ENCODE results near the gene ARPC1A. TPM values are rescaled to one million over a fixed set of nuclear protein-coding genes. Genes with fewer than 3 reads are reported as not detected.
A peak's percentile ranks its signal among the peaks of the same experiment; 100 is the strongest.

Gene ARPC1A
- total RNA-seq, 2 experiments from 2014 or later: 41.5 to 47.7 TPM

DNA sequence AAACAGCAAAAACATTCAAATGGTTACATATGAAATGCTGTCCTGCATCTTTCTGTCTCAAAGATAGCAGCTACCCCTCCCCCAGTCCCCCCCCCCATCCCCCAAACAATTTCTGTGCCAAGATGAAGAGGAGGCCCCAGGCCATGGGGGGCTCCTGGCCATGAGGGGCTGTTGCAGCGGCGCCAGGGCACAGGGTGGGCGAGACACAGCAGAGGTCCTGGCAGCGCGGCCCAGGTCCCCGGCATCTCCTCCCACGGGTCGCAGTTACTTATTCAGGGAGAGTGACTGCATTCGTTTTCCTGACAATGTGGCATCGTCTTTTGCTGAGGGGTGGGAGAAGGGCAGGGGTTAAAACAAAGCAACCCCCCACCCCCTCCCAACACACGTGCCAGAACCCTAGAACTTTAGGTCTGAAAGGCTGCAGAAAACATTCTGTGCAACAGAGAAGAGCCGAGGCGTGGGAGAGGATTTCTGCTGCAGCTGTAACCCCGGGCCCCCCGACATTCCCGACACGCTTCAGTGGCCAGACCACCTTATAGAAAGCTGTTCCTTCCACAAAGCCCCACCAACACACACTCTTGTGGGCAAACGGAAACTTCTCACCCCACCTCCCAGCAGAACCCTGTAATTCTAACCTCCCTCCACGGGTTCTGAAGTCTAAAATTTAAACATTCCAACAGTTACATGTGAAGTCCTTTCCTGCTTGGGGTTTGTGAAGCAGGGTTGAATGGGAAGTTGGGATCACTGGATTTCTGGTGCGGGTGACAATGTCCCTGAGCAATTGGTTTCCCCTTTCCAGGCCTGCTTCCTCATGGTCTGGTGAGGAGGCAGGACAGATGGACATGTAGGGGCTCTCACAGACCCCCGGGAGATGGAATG lies 71.0 kb downstream of the ARPC1A start:
- Mint-ChIP-seq H3K9me3 (no peaks in the 10 kb centered on the region), H3K4me1 (ENCODE audit: low read depth) (peaks cover 22% of the 10 kb centered on the region), H3K27me3 (ENCODE audit: low read depth) (no peaks in the 10 kb centered on the region), H3K36me3 (ENCODE audit: low read depth) (peaks cover 52% of the 10 kb centered on the region), H3K4me3 (no peak overlapping the region), H3K27ac (peak overlapping the region; percentile 55)
- CTCF ChIA-PET: no interaction called here
- intact Hi-C loops (cut with micrococcal nuclease): no loop called here
- DNase-seq: no peak

DNA sequence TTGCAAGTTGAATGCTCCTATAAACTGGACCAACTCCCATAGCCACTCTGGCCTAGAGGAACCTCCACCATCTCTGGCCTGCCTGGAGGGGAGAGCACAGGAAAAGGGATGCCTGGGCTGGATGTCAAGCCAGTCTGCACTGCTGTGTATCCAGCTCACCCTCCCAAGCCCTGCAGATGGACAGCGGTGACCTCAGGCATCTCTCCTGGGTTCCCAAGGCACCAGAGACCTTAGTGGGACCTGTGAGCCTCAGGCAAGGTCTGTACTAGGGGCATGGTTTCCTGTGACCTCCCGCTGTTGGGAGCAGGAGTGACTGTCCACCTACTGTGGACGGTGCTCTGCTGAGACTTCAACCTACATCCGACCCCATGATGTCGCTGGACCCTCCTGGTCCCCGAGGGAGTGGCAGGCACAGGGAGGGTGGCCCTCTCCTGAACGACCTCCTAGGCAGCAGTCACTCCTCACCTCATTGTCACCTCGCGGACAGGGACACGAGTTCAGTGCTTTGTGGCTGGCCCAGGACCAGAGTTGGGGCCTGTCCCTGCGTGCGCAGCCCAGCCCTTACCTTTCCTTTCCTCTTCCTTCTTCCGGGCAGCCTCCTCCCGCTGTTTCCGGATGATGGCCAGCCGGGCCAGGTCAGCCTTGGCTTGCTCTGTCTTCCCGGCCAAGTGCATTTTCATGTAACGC lies 71.7 kb downstream of the ARPC1A start:
- CTCF ChIA-PET: no interaction called here
- Mint-ChIP-seq H3K36me3 (ENCODE audit: low read depth) (peaks cover 48% of the 10 kb centered on the region), H3K27me3 (ENCODE audit: low read depth) (no peaks in the 10 kb centered on the region), H3K9me3 (no peaks in the 10 kb centered on the region), H3K4me1 (ENCODE audit: low read depth) (peaks cover 18% of the 10 kb centered on the region), H3K27ac (peak overlapping the region; percentile 55), H3K4me3 (no peak overlapping the region)
- intact Hi-C loops (cut with micrococcal nuclease): no loop called here
- DNase-seq: no peak

DNA sequence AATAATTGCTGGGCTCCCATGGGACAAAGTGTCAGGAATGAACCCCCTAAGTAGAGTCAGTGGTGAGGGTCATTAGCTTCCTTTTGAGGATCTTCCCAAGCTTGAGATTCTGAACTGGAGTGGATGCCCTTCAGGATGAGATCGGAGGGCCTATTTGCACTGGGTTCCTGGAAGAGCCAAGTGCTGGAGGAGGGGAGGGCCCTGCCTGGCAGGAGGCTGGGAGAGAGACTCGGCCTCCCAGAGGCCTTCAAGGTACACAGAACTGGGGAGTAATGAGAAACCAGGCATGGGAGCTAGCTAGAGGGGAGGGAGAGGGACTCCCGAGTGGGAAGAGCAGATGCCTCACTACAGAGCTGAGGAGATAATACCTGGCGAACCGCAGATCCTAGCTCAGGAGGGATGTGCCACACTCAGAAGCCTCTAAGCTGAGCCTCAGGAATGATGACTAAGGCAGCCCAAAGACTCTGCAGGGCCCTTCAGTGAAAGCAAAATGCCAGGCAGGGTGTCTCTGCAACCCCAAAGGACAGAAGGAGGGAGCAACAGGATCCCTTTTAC lies 73.3 kb downstream of the ARPC1A start:
- CTCF ChIA-PET: no interaction called here
- Mint-ChIP-seq H3K27me3 (ENCODE audit: low read depth) (no peaks in the 10 kb centered on the region), H3K9me3 (no peaks in the 10 kb centered on the region), H3K4me1 (ENCODE audit: low read depth) (peaks cover 11% of the 10 kb centered on the region), H3K4me3 (no peak overlapping the region), H3K36me3 (ENCODE audit: low read depth) (peaks cover 45% of the 10 kb centered on the region), H3K27ac (peak overlapping the region; percentile 59)
- intact Hi-C loops (cut with micrococcal nuclease): no loop called here
- DNase-seq: no peak

DNA sequence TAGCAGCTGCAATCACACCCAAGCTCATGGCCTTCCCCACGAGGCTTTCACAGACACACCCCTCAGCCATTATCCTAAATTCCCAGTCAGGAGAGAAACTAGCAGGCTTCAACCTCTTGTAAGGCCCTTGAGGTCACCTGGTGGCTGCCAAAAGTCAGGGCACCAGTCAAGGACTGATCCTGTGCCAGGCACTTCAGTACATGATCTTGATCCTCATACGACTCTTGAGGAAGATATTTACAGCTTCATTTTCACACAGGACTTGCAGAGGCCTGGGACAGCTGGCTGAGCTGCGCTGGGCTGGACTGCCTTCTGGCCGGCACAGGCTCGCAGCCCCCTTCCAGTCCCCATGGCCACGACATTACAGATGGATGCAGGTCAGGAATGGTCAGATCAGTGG lies 73.9 kb downstream of the ARPC1A start:
- no peak overlapping the region for H3K4me3 Mint-ChIP-seq
- no peak for DNase-seq
- no peaks in the 10 kb centered on the region for H3K27me3 Mint-ChIP-seq (ENCODE audit: low read depth)
- CTCF ChIA-PET: no interaction called here
- H3K4me1 Mint-ChIP-seq (ENCODE audit: low read depth): peaks cover 13% of the 10 kb centered on the region
- no peaks in the 10 kb centered on the region for H3K9me3 Mint-ChIP-seq
- intact Hi-C loops (cut with micrococcal nuclease): no loop called here
- H3K36me3 Mint-ChIP-seq (ENCODE audit: low read depth): peaks cover 48% of the 10 kb centered on the region
- peak overlapping the region; percentile 28 for H3K27ac Mint-ChIP-seq

DNA sequence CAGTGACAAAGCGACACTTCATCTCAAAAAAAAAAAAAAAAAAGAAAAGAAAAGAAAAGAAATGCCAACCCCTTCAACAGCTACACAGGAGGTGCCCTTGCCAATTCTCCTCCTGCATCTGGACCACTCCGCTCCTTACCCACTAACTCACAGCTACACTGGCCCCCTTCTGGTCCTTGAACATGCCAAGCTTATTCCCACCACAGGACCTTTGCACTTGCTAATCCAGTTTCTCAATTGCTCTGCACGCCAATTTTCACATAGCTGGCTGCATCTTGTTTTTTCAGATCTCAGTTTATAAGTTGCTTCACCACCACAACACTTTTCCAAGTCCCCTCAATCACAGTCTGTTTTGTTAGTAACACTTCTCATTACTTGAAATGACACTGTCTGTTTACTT lies 77.2 kb downstream of the ARPC1A start:
- CTCF ChIA-PET: interaction anchor here (1.0 kb wide), 1 partner anchor 16 kb away, joined by 4 read pairs; no protein-coding TSS in a partner anchor

DNA sequence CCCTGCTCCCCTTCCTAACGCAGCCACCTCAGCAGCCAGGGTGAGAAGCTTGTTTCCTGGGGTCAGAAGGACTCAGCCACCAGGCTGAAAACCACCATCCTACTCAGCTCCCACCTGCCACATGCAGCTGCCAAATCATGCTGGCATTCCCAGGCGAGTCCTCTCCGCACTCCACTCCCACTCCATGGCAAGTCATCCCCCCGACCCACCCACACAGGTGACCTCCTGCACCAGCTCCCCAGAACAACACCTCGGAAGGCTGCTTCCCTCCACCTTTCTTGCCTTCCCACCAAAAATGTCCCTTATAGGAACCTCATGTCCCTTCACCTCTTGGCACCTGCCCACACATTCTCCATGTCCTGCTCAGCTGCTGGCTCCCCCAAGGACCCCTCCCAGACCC lies 78.1 kb downstream of the ARPC1A start:
- H3K4me3 Mint-ChIP-seq: no peak overlapping the region
- H3K27ac Mint-ChIP-seq: peak overlapping the region; percentile 52
- no peaks in the 10 kb centered on the region for H3K9me3 Mint-ChIP-seq
- H3K4me1 Mint-ChIP-seq (ENCODE audit: low read depth): peaks cover 33% of the 10 kb centered on the region
- intact Hi-C loops (cut with micrococcal nuclease): no loop called here
- no peak for DNase-seq
- CTCF ChIA-PET: no interaction called here
- H3K27me3 Mint-ChIP-seq (ENCODE audit: low read depth): no peaks in the 10 kb centered on the region
- H3K36me3 Mint-ChIP-seq (ENCODE audit: low read depth): peaks cover 33% of the 10 kb centered on the region

More for the DNA sequence above, 77.2 kb downstream of the ARPC1A start:
- H3K36me3 Mint-ChIP-seq (ENCODE audit: low read depth): peaks cover 40% of the 10 kb centered on the region
- no peak overlapping the region for H3K4me3 Mint-ChIP-seq
- no peaks in the 10 kb centered on the region for H3K27me3 Mint-ChIP-seq (ENCODE audit: low read depth)
- DNase-seq: no peak
- no peaks in the 10 kb centered on the region for H3K9me3 Mint-ChIP-seq
- H3K27ac Mint-ChIP-seq: peak overlapping the region; percentile 53
- peaks cover 36% of the 10 kb centered on the region for H3K4me1 Mint-ChIP-seq (ENCODE audit: low read depth)
- intact Hi-C loops (cut with micrococcal nuclease): no loop called here

DNA sequence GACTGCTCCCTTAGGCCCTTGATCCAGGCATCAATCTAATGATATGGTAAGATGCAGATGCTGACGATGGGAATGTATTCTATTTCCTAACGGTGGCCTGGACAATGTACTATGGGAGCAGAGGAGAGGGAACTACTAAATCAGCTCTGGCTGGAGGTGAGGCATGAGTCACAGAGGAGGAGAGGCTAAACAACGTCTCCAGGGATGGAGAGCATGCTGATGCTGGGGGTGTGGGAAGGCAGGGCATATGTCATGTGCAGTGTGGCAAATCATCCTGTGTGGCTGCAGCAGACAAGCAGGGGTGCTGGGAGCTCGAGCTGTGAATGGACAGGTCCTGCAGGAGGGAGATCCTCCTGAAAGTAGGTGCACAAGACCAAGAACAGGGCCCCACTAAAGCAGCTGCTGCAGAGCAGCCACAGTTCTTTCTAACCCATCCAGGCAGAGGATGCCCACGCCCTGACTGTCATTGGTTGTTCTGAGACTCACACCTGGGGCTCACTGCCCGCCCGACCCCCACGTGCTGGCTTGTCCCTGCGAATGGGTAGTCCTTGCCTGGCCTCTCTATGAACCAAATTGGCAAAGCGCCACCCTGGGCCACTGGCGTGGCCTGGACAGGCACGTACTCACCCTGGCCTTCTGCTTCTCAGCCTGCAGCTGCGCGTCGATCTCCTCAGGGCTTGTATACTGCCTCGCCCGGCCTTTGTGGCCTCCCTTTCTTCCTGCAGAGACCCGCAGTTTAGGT lies 78.7 kb downstream of the ARPC1A start:
- intact Hi-C loops (cut with micrococcal nuclease): no loop called here
- Mint-ChIP-seq H3K4me3 (no peak overlapping the region), H3K36me3 (ENCODE audit: low read depth) (peaks cover 33% of the 10 kb centered on the region), H3K27me3 (ENCODE audit: low read depth) (no peaks in the 10 kb centered on the region), H3K4me1 (ENCODE audit: low read depth) (peaks cover 33% of the 10 kb centered on the region), H3K27ac (peak overlapping the region; percentile 52), H3K9me3 (no peaks in the 10 kb centered on the region)
- DNase-seq: no peak
- CTCF ChIA-PET: no interaction called here

DNA sequence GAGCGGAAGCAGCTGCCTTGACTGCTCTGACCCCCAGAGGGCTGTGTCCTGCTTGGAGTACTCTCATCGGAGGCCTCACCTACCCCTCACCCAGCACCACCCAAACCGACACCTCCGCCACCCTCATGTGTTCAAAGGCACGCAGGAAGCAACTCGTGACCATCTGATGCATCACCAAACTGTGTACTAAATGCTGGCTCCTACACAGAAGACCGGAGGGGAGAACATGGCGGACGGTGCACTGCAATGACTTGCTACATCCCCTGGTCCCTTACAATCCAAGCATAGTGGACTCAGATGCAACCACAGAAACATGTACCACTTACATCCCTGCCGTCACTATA lies 79.3 kb downstream of the ARPC1A start:
- intact Hi-C loops (cut with micrococcal nuclease): loop anchor here (5.0 kb wide), 2 partner anchors 152 to 722 kb away; partner anchors contain the start of genes MBLAC1 and ZNF655
- no peaks in the 10 kb centered on the region for H3K27me3 Mint-ChIP-seq (ENCODE audit: low read depth)
- no peaks in the 10 kb centered on the region for H3K9me3 Mint-ChIP-seq
- DNase-seq: no peak
- H3K4me3 Mint-ChIP-seq: no peak overlapping the region
- no peak overlapping the region for H3K27ac Mint-ChIP-seq
- H3K4me1 Mint-ChIP-seq (ENCODE audit: low read depth): peaks cover 37% of the 10 kb centered on the region
- CTCF ChIA-PET: no interaction called here
- H3K36me3 Mint-ChIP-seq (ENCODE audit: low read depth): peaks cover 34% of the 10 kb centered on the region

DNA sequence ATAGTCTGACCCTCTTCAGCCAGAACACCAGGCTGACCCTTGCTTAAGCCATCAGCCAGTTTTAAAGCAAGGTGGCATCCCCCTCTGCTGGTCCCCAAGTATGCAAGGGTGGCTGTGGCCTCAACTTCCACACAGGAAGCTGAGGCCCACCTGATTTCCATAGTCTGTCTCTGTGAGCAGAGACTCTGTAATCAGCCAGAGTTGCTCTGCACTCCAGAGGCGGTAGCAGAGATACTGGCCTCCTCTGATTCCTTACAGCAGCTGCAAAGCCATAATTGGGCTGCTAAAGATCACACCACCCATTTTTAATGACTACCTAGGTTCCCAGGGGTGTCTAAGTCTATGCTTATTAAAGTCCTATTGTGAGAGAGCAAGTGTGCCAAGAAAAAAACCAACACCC lies 80.9 kb downstream of the ARPC1A start:
- H3K36me3 Mint-ChIP-seq (ENCODE audit: low read depth): peaks cover 33% of the 10 kb centered on the region
- no peaks in the 10 kb centered on the region for H3K9me3 Mint-ChIP-seq
- no peaks in the 10 kb centered on the region for H3K27me3 Mint-ChIP-seq (ENCODE audit: low read depth)
- H3K4me3 Mint-ChIP-seq: peak overlapping the region; percentile 89
- no peak for DNase-seq
- peak overlapping the region; percentile 92 for H3K27ac Mint-ChIP-seq
- intact Hi-C loops (cut with micrococcal nuclease): loop anchor here (5.0 kb wide), 2 partner anchors 151 to 721 kb away; partner anchors contain the start of genes MBLAC1 and ZNF655
- H3K4me1 Mint-ChIP-seq (ENCODE audit: low read depth): peaks cover 49% of the 10 kb centered on the region
- CTCF ChIA-PET: interaction anchor here (0.6 to 1.2 kb wide), 4 partner anchors 26 to 64 kb away, joined by 3 to 4 read pairs (median 4); no protein-coding TSS in a partner anchor

DNA sequence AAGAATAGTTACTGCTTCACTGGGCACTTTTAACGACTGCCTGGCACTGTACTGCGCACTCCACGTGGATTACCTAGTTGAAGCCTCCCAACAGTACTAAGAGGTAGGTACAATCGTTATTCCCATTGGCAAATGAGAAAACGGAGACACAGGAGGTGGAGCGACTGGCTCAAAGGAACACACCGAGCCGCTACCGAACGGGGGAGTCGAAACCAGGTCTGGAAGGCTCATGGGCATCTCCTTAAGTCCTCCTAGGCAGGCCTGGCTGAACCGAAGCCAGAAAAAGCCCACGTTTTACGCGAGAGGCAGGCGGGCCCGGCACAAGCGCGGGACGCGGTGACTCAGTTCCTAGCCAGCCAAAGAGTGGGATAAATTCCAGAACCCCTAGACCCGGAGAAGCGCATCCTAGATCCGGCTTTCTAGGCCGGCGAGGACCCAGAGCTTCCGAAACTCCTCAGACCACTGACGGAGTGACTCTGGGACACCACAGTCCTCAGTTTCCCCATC lies 82.2 kb downstream of the ARPC1A start:
- peak overlapping the region; percentile 92 for H3K27ac Mint-ChIP-seq
- peak overlapping the region; percentile 89 for H3K4me3 Mint-ChIP-seq
- H3K36me3 Mint-ChIP-seq (ENCODE audit: low read depth): peaks cover 35% of the 10 kb centered on the region
- H3K9me3 Mint-ChIP-seq: no peaks in the 10 kb centered on the region
- CTCF ChIA-PET: no interaction called here
- intact Hi-C loops (cut with micrococcal nuclease): loop anchor here (1.0 to 5.0 kb wide), 13 partner anchors 15 to 1021 kb away; partner anchors contain the start of genes CPSF4, MBLAC1, MEPCE and PTCD1
- peaks cover 48% of the 10 kb centered on the region for H3K4me1 Mint-ChIP-seq (ENCODE audit: low read depth)
- DNase-seq: peak; percentile 49
- no peaks in the 10 kb centered on the region for H3K27me3 Mint-ChIP-seq (ENCODE audit: low read depth)

DNA sequence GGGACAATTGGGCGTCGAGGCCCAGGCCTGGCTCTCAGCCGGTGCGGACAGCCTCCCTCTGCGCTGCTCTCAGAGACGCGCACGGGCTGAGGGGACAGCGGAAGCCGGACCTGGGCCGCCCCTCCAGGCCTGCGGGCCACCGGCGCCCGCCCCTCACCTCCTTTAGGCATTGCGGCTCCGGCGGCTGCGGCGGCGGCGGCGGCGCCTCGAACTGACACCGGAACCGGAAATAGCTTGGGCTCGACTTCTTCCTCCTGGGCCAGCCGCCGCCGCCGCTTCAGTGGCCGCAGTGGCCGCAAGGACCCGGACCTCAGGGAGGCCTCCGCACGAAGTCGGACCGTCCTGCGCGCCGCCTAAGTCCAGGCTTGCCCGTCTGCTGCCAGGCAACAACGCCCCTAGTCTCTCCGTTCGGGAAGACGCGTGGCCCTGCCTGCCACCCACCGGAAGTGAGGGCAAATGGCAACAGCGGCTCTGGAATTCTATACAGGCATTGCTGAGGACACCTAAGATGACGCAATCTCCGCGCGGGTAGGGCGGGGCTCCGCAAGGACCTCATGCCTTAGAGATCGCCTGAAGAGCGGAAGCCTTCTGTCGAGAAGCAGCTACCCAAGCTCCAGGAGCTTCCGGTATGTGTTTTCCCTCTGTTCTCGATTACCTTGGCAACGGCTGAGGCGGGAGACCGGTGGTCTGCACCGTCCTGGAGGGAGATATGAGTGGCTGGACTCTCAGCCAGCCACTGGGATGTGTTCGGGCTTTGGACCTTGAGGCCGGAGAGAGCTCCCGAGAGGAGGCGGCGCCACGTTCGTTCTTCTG lies 82.9 kb downstream of the ARPC1A start, which contains the start of the genes BUD31 and PDAP1:
Gene BUD31 (plus strand): TSS at position 591 of the 813 bp plus-strand sequence. CDS start 2,124 bp downstream, outside the sequence.
Gene PDAP1 (minus strand): TSS at position 219 of the 813 bp plus-strand sequence. CDS start 49 bp downstream, at position 170.
- peaks cover 49% of the 10 kb centered on the region for H3K4me1 Mint-ChIP-seq (ENCODE audit: low read depth)
- no peaks in the 10 kb centered on the region for H3K27me3 Mint-ChIP-seq (ENCODE audit: low read depth)
- H3K27ac Mint-ChIP-seq: peak within 1 kb of the TSS; percentile 92
- no peaks in the 10 kb centered on the region for H3K9me3 Mint-ChIP-seq
- H3K36me3 Mint-ChIP-seq (ENCODE audit: low read depth): peaks cover 33% of the 10 kb centered on the region
- peak within 1 kb of the TSS; percentile 89 for H3K4me3 Mint-ChIP-seq
- peak; percentile 97 for DNase-seq
- CTCF ChIA-PET: interaction anchor here (0.6 to 1.1 kb wide), 5 partner anchors 8 to 1732 kb away, joined by 3 to 5 read pairs (median 3); no protein-coding TSS in a partner anchor
- intact Hi-C loops (cut with micrococcal nuclease): loop anchor here (1.0 to 5.0 kb wide), 15 partner anchors 15 to 1020 kb away; partner anchors contain the start of genes CPSF4, MBLAC1, MEPCE and PTCD1

All from activated naive CD4-positive, alpha-beta T cell treated with anti-CD3 and anti-CD28 coated beads for 36 hours (primary cell).